K562 (cell line): ENCODE measurements around the gene DNASE1L1. TPM values are rescaled to one million over a fixed set of nuclear protein-coding genes. Genes with fewer than 3 reads are reported as not detected.

ENCODE experiments used
- ARID3B ChIP-seq: fragments of 250-450 bp; sonication (Bioruptor Pico); IDR thresholded peaks from 2 replicates; pipeline ENCODE4 v1.4.0; 2020; ENCODE audit warnings: borderline replicate concordance
- FOXP4 ChIP-seq: sonication (generic); formaldehyde crosslinking; IDR thresholded peaks from 2 replicates; pipeline ENCODE4 v1.8.0; 2022; ENCODE audit warnings: mild to moderate bottlenecking, missing genetic modification reagents, borderline replicate concordance
- GTF2E2 ChIP-seq: fragments of 200-800 bp; sonication (Bioruptor generic); IDR thresholded peaks from 2 replicates; pipeline ENCODE4 v1.6.1; 2016; ENCODE audit warnings: missing genetic modification characterization, missing compliant biosample characterization
- HDAC3 ChIP-seq: fragments of 450-650 bp; IDR thresholded peaks from 2 replicates; pipeline ENCODE4 v1.6.1; 2018; ENCODE audit warnings: borderline replicate concordance, mild to moderate bottlenecking, moderate library complexity; ENCODE audit not compliant: partially characterized antibody
- POLR2AphosphoS2 ChIP-seq: IDR thresholded peaks from 2 replicates; pipeline ENCODE4 v1.6.1; 2012; ENCODE audit warnings: low read length, improper control_type of control experiment
- RBBP5 ChIP-seq: fragments of 200-600 bp; sonication (generic); IDR thresholded peaks from 2 replicates; pipeline ENCODE4 v1.6.1; 2012; ENCODE audit warnings: borderline replicate concordance, mild to moderate bottlenecking, low read length, control low read depth, inconsistent platforms; ENCODE audit not compliant: insufficient read depth, poor library complexity, severe bottlenecking
- TCFL5 ChIP-seq: fragments of 250-450 bp; sonication (Bioruptor Pico); conservative IDR thresholded peaks from 2 replicates; pipeline ENCODE4 v1.6.1; 2021; ENCODE audit warnings: mild to moderate bottlenecking, moderate library complexity, matching md5 sums
- TEAD1 ChIP-seq, 2 experiments: fragments of 450-650 bp in 1 of 2; sonication (generic) in 1 of 2; formaldehyde crosslinking; IDR thresholded peaks; 2 replicates each; pipeline versions ENCODE4 v1.4.0 to v1.8.0; 2020 to 2022; ENCODE audit warnings: mild to moderate bottlenecking in 2 of 2, missing genetic modification reagents in 1 of 2
- TEAD2 ChIP-seq: fragments of 450-650 bp; IDR thresholded peaks from 2 replicates; pipeline ENCODE4 v1.6.1; 2016; ENCODE audit warnings: missing genetic modification characterization, control low read depth, missing compliant biosample characterization
- THRAP3 ChIP-seq: fragments of 450-650 bp; IDR thresholded peaks from 2 replicates; pipeline ENCODE4 v1.6.1; 2016; ENCODE audit warnings: mild to moderate bottlenecking, inconsistent platforms, borderline replicate concordance
- VEZF1 ChIP-seq: fragments of 200-800 bp; sonication (Bioruptor generic); IDR thresholded peaks from 2 replicates; pipeline ENCODE4 v1.6.1; 2017; ENCODE audit warnings: missing genetic modification characterization, missing compliant biosample characterization
- ZNF174 ChIP-seq: fragments of 250-450 bp; sonication (Bioruptor Pico); IDR thresholded peaks from 2 replicates; pipeline ENCODE4 v1.4.0; 2020; ENCODE audit warnings: mild to moderate bottlenecking
- ZNF511 ChIP-seq: sonication (generic); formaldehyde crosslinking; IDR thresholded peaks from 2 replicates; pipeline ENCODE4 v1.8.0; 2022; ENCODE audit warnings: mild to moderate bottlenecking, missing genetic modification reagents
- ZNF77 ChIP-seq: fragments of 250-450 bp; sonication (Bioruptor Pico); IDR thresholded peaks from 2 replicates; pipeline ENCODE4 v1.5.0; 2020
- polyA plus RNA-seq, 8 experiments: library from polyadenylated mRNA; depleted of rRNA in 4 of 8; stranded (reverse) in 5 of 8; unstranded in 3 of 8; fragments of >200 nt; fragmentation: Nextera tagmentation in 2 of 8; fragmentation: Illumina TruSeq in 1 of 8; extraction: Ambion mirVana in 2 of 8; extraction: Trizol in 1 of 8; gene quantifications; 2 replicates each; pipeline versions ENCODE4 v1.2.1 to v1.2.3, GENCODE V29; 2011 to 2014; ENCODE audit warnings: inconsistent platforms in 1 of 8, missing spikeins in 1 of 8
- total RNA-seq, 7 experiments: library from RNA; depleted of rRNA in 6 of 7; stranded (reverse); fragments of >200 nt in 6 of 7; fragmentation: Illumina TruSeq in 2 of 7; extraction: Trizol in 2 of 7; gene quantifications; 2 replicates each; pipeline versions ENCODE4 v1.2.1 to v1.2.3, GENCODE V29; 2011 to 2021; ENCODE audit warnings: low replicate concordance in 1 of 7

The DNASE1L1 gene
- total and polyA plus RNA-seq, 9 of the 15 experiments (the other 6 are each of a cell fraction or from before 2014, with no cell fraction given) = 0.73 to 12.6 (median 7.9) TPM

GRCh38 chrX:154443992-154444754 lies 35.1 kb upstream of the DNASE1L1 start, which contains the start of gene FAM50A (continued):
- TF ChIP-seq VEZF1 (CRISPR knock-in tag) (peak; percentile 55), ARID3B (CRISPR knock-in tag) (no peak), ZNF77 (CRISPR knock-in tag) (no peak), POLR2AphosphoS2 (no peak), FOXP4 (CRISPR knock-in tag) (no peak), TEAD2 (tag) (no peak), ZNF174 (CRISPR knock-in tag) (no peak), HDAC3 (no peak), TEAD1 (CRISPR knock-in tag; IDR thresholded peaks at IDR 0.05) (no peak; a peak in 1 of 4 replicates), GTF2E2 (tag) (no peak), ZNF511 (CRISPR knock-in tag) (0 out of 2 replicates have a peak, but pooled peaks have one; percentile 16), THRAP3 (no peak), RBBP5 (peak; percentile 55), TCFL5 (CRISPR knock-in tag) (no peak)
